ENCODE measurements around the gene C10orf95.

Gene C10orf95

DNA sequence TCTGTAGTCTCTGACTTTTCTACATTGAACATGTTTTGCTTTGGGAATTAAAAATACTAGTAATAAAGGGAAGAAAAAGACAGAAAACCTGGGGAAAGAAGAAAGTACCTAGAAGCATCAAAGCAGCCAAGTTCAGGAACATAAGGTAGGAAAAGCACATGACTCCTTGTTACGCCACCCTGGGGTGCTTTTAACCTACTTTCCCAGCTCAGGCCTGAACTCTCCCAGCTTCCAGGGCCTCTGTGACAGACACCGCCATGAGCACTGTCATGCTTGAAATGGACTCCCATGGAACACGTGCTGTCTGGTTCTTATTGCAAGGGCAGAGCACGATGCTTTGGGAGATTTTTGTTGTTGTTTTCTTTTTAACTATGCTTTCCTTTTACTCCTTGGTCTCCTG is 39.8 kb upstream of the C10orf95 start (continued):
- TF ChIP-seq, protein P1, sequence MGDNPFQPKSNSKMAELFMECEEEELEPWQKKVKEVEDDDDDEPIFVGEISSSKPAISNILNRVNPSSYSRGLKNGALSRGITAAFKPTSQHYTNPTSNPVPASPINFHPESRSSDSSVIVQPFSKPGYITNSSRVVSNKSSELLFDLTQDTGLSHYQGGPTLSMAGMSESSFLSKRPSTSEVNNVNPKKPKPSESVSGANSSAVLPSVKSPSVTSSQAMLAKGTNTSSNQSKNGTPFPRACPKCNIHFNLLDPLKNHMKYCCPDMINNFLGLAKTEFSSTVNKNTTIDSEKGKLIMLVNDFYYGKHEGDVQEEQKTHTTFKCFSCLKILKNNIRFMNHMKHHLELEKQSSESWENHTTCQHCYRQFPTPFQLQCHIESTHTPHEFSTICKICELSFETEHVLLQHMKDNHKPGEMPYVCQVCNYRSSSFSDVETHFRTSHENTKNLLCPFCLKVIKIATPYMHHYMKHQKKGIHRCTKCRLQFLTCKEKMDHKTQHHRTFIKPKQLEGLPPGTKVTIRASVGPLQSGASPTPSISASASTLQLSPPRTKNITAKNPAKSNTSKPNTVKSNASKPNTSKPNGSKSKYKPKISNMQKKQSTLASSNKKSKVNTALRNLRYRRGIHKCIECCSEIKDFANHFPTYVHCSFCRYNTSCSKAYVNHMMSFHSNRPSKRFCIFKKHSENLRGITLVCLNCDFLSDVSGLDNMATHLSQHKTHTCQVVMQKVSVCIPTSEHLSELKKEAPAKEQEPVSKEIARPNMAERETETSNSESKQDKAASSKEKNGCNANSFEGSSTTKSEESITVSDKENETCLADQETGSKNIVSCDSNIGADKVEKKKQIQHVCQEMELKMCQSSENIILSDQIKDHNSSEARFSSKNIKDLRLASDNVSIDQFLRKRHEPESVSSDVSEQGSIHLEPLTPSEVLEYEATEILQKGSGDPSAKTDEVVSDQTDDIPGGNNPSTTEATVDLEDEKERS (tag by site-specific recombination; IDR thresholded peaks at IDR 0.05), result no peak
- TF ChIP-seq, protein P2, sequence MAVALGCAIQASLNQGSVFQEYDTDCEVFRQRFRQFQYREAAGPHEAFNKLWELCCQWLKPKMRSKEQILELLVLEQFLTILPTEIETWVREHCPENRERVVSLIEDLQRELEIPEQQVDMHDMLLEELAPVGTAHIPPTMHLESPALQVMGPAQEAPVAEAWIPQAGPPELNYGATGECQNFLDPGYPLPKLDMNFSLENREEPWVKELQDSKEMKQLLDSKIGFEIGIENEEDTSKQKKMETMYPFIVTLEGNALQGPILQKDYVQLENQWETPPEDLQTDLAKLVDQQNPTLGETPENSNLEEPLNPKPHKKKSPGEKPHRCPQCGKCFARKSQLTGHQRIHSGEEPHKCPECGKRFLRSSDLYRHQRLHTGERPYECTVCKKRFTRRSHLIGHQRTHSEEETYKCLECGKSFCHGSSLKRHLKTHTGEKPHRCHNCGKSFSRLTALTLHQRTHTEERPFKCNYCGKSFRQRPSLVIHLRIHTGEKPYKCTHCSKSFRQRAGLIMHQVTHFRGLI (tag by site-specific recombination; IDR thresholded peaks at IDR 0.05), result no peak
- TF ChIP-seq ZNF121 (tag by site-specific recombination; IDR thresholded peaks at IDR 0.05) (no peak), REPIN1 (tag by site-specific recombination; IDR thresholded peaks at IDR 0.05; ENCODE audit: low read depth) (no peak), ZNF776 (tag by site-specific recombination; IDR thresholded peaks at IDR 0.05; ENCODE audit: borderline replicate concordance) (no peak), ZNF23 (tag by site-specific recombination; IDR thresholded peaks at IDR 0.05; ENCODE audit: borderline replicate concordance) (no peak), ZNF677 (tag by site-specific recombination; IDR thresholded peaks at IDR 0.05) (no peak), SCRT2 (tag by site-specific recombination; IDR thresholded peaks at IDR 0.05) (no peak)
- TF ChIP-seq, protein P3, sequence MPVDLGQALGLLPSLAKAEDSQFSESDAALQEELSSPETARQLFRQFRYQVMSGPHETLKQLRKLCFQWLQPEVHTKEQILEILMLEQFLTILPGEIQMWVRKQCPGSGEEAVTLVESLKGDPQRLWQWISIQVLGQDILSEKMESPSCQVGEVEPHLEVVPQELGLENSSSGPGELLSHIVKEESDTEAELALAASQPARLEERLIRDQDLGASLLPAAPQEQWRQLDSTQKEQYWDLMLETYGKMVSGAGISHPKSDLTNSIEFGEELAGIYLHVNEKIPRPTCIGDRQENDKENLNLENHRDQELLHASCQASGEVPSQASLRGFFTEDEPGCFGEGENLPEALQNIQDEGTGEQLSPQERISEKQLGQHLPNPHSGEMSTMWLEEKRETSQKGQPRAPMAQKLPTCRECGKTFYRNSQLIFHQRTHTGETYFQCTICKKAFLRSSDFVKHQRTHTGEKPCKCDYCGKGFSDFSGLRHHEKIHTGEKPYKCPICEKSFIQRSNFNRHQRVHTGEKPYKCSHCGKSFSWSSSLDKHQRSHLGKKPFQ (tag by site-specific recombination; IDR thresholded peaks at IDR 0.05), result no peak
- TF ChIP-seq, protein P4, sequence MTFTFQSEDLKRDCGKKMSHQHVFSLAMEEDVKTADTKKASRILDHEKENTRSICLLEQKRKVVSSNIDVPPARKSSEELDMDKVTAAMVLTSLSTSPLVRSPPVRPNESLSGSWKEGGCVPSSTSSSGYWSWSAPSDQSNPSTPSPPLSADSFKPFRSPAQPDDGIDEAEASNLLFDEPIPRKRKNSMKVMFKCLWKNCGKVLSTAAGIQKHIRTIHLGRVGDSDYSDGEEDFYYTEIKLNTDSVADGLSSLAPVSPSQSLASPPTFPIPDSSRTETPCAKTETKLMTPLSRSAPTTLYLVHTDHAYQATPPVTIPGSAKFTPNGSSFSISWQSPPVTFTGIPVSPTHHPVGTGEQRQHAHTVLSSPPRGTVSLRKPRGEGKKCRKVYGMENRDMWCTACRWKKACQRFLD (tag by site-specific recombination; IDR thresholded peaks at IDR 0.05), result no peak

DNA sequence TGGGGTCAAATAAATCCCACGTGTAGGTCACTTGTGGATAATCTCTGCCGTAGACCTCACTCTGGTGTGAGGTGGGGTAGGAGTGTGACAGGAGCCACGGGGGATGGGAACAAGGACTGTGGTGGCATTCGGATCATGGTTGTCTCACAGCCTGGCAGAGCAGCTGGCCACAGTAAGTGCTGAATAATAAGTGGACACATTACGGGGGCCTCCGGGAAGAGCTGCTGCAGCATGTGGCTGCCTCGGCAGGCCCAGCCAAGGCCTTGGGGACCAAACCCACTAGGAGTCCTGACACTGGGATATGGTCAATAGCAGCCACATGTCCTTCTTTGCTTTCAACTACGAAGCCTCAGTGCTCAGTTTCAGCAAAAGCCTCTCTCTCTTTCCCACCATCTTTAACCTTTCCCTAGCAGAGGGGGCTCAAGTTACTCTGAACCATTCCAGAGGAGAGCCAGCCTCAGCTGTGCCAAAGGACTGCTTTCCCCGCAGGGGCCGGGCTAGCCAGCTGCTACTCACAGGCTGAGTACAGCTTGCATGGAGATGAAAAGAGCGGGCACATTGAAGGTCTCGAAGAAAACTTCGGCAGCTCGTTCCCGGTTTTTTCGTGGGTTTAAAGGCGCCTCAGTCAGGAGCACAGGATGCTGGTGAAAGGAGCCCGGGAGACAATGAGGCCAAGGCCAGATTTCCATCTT is 33.9 kb upstream of the C10orf95 start:
- POLR2A ChIA-PET, result no interaction called here
- H3K9me3 ChIP-seq (ENCODE audit: control insufficient read depth, insufficient read depth, low read depth, low read length), result no peaks in the 10 kb centered on the region
- peaks cover 41 to 94% of the 10 kb centered on the region in 2 experiments for H3K36me3 ChIP-seq (ENCODE audit: control insufficient read depth in 2 of 2, insufficient read depth in 1 of 2, low read length in 2 of 2)
- no peak for TF ChIP-seq ZFP3 (tag by site-specific recombination; IDR thresholded peaks at IDR 0.05; ENCODE audit: low read depth)
- no peak overlapping the region for H3K27ac ChIP-seq (ENCODE audit: extremely low read depth, low read depth, low read length)
- CTCF ChIA-PET, result interaction anchor here (0.5 to 0.7 kb wide), 4 partner anchors 10 to 261 kb away, joined by 3 to 4 read pairs (median 3); partner anchors contain the start of gene CUEDC2
- no peak overlapping the region for H3K4me3 ChIP-seq (ENCODE audit: low read depth, low read length)
- no peaks in the 10 kb centered on the region for H3K4me1 ChIP-seq (ENCODE audit: control insufficient read depth, insufficient read depth, low read length)

DNA sequence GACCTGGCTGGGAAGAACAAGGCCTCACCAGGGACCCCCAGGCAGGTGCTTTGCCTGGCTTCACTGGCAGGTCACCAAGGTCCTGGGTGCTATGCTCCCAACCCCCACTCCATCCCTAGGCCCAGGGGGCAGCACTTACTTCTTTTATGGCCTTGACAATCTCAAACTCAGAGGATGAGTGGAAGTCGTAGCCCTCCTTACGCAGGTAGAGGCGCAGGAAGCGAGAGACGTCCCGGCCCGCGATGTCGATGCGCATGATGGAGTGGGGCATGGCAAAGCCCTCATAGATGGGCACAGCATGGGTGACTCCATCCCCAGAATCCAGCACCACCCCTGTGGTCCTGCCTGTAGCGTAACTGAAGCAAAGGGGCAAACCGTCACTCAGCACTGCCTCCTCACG is 32.7 kb upstream of the C10orf95 start:
- CTCF ChIA-PET, result interaction anchor here (0.8 to 1.0 kb wide), 2 partner anchors 90 to 100 kb away, joined by 4 to 6 read pairs; no protein-coding TSS in a partner anchor
- POLR2A ChIA-PET, result interaction anchor here (0.8 kb wide), 1 partner anchor 17 kb away, joined by 3 read pairs; no protein-coding TSS in a partner anchor
- TF ChIP-seq ZNF223 (tag by site-specific recombination; IDR thresholded peaks at IDR 0.05) (no peak), ZNF221 (tag by site-specific recombination; IDR thresholded peaks at IDR 0.05; ENCODE audit: borderline replicate concordance) (no peak), ZNF16 (tag by site-specific recombination; IDR thresholded peaks at IDR 0.05; ENCODE audit: low read depth) (no peak), ZNF239 (tag by site-specific recombination; IDR thresholded peaks at IDR 0.05) (no peak), ZNF416 (tag by site-specific recombination; IDR thresholded peaks at IDR 0.05) (no peak), ZNF214 (tag by site-specific recombination; IDR thresholded peaks at IDR 0.05; ENCODE audit: borderline replicate concordance) (no peak), ZFP41 (tag by site-specific recombination; IDR thresholded peaks at IDR 0.05; ENCODE audit: borderline replicate concordance) (no peak)
- TF ChIP-seq, protein P5, sequence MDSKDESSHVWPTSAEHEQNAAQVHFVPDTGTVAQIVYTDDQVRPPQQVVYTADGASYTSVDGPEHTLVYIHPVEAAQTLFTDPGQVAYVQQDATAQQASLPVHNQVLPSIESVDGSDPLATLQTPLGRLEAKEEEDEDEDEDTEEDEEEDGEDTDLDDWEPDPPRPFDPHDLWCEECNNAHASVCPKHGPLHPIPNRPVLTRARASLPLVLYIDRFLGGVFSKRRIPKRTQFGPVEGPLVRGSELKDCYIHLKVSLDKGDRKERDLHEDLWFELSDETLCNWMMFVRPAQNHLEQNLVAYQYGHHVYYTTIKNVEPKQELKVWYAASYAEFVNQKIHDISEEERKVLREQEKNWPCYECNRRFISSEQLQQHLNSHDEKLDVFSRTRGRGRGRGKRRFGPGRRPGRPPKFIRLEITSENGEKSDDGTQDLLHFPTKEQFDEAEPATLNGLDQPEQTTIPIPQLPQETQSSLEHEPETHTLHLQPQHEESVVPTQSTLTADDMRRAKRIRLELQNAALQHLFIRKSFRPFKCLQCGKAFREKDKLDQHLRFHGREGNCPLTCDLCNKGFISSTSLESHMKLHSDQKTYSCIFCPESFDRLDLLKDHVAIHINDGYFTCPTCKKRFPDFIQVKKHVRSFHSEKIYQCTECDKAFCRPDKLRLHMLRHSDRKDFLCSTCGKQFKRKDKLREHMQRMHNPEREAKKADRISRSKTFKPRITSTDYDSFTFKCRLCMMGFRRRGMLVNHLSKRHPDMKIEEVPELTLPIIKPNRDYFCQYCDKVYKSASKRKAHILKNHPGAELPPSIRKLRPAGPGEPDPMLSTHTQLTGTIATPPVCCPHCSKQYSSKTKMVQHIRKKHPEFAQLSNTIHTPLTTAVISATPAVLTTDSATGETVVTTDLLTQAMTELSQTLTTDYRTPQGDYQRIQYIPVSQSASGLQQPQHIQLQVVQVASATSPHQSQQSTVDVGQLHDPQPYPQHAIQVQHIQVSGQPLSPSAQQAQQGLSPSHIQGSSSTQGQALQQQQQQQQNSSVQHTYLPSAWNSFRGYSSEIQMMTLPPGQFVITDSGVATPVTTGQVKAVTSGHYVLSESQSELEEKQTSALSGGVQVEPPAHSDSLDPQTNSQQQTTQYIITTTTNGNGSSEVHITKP (tag by site-specific recombination; IDR thresholded peaks at IDR 0.05), result no peak
- TF ChIP-seq, protein P2 (tag by site-specific recombination; IDR thresholded peaks at IDR 0.05), result no peak

More for the DNA sequence above, 32.7 kb upstream of the C10orf95 start:
- Histone ChIP-seq H3K4me1 (ENCODE audit: control insufficient read depth, insufficient read depth, low read length) (no peaks in the 10 kb centered on the region), H3K9me3 (ENCODE audit: control insufficient read depth, insufficient read depth, low read depth, low read length) (no peaks in the 10 kb centered on the region), H3K4me3 (ENCODE audit: low read depth, low read length) (no peak overlapping the region), H3K36me3 (ENCODE audit: control insufficient read depth in 2 of 2, insufficient read depth in 1 of 2, low read length in 2 of 2) (peaks cover 30 to 98% of the 10 kb centered on the region in 2 experiments), H3K27ac (ENCODE audit: extremely low read depth, low read depth, low read length) (no peak overlapping the region)
